ENCODE results near the gene STARD13. TPM values are rescaled to one million over a fixed set of nuclear protein-coding genes. Genes with fewer than 3 reads are reported as not detected.

The STARD13 gene
- total RNA-seq, 6 experiments from 2014 or later = 7.0 to 16.1 (median 9.8) TPM

GRCh38 chr13:33322965-33323668 lies 37.6 kb upstream of the STARD13 start:
- Histone ChIP-seq H3K4me3 (no peak overlapping the region), H3K27me3 (no peaks in the 10 kb centered on the region), H3K9me3 (no peaks in the 10 kb centered on the region), H3K4me1 (no peaks in the 10 kb centered on the region), H3K27ac (no peak overlapping the region), H3K36me3 (no peaks in the 10 kb centered on the region)
- WGBS (ENCODE audit: insufficient coverage, low coverage, low lambda C conversion rate, missing lambda C conversion rate) = 97% methylated on average over 7 of the region's 7 CpGs
- TF ChIP-seq CTCF (IDR thresholded peaks at IDR 0.05) = no peak
- TF ChIP-seq POLR2A (IDR thresholded peaks at IDR 0.05) = no peak
- intact Hi-C loops (cut with DNase I) = no loop called here
- ATAC-seq (no peak), DNase-seq (no peak)

GRCh38 chr13:33322543-33322809 lies 36.9 kb upstream of the STARD13 start:
- 87% methylated on average over 5 of the region's 5 CpGs for WGBS (ENCODE audit: insufficient coverage, low coverage, low lambda C conversion rate, missing lambda C conversion rate)
- no peaks in the 10 kb centered on the region for H3K36me3 ChIP-seq
- no peak overlapping the region for H3K27ac ChIP-seq
- H3K4me1 ChIP-seq = no peaks in the 10 kb centered on the region
- H3K27me3 ChIP-seq = no peaks in the 10 kb centered on the region
- no peak overlapping the region for H3K4me3 ChIP-seq
- ATAC-seq (no peak), DNase-seq (no peak)
- intact Hi-C loops (cut with DNase I) = no loop called here
- no peaks in the 10 kb centered on the region for H3K9me3 ChIP-seq
- TF ChIP-seq POLR2A (IDR thresholded peaks at IDR 0.05) (no peak), CTCF (IDR thresholded peaks at IDR 0.05) (no peak)

DNA sequence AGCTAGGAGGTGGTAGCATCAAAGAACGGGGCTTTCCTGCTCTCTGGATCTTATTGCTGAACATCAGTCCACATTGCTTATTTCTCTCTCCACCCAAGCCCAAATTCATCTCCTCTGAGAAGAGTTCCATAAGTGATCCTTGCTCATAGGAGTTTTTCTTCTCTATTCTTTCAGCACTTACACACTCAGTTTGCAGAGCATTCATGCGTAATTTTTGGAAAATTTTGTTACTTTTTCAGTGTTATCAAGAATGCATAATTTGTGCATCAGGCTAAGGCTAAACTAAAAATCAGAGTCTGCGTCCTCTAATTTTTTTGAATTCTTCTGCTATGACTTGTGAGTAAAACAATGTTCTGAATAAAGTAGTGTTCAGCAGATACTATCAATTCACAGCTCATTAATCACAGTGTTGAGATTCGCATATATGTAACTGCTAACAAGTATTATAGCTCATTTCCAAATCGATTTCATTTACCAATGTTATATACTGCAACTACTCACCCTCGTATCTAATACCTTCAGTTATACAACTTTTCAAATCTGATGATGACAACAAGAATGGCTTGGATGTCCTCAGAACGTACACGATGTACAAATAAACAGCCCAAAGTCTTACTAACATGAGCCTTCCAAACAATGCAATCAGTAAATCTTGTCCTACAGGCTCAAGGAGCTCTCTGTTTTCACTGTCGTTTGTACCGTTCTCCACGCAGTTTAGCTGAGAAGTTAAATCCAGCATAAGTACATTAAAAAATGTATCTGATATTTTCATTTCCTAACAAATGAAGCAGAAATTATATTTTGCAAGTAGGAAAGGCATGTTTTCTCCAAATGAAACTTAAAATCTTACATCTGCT lies 36.4 kb upstream of the STARD13 start:
- Histone ChIP-seq H3K4me3 (no peak overlapping the region), H3K27me3 (no peaks in the 10 kb centered on the region), H3K36me3 (no peaks in the 10 kb centered on the region), H3K9me3 (no peaks in the 10 kb centered on the region), H3K4me1 (no peaks in the 10 kb centered on the region), H3K27ac (peak overlapping the region in 1 of 3 donors; percentile 16)
- DNase-seq (no peak), ATAC-seq (no peak)
- WGBS (ENCODE audit: insufficient coverage, low coverage, low lambda C conversion rate, missing lambda C conversion rate) = 79% methylated on average over 11 of the region's 11 CpGs
- no peak for TF ChIP-seq POLR2A (IDR thresholded peaks at IDR 0.05)
- no peak for TF ChIP-seq CTCF (IDR thresholded peaks at IDR 0.05)
- intact Hi-C loops (cut with DNase I) = no loop called here

GRCh38 chr13:33319859-33320258 lies 34.3 kb upstream of the STARD13 start:
- DNase-seq (no peak), ATAC-seq (no peak)
- Histone ChIP-seq H3K4me1 (no peaks in the 10 kb centered on the region), H3K9me3 (no peaks in the 10 kb centered on the region), H3K4me3 (no peak overlapping the region), H3K27ac (no peak overlapping the region), H3K36me3 (no peaks in the 10 kb centered on the region), H3K27me3 (no peaks in the 10 kb centered on the region)
- TF ChIP-seq CTCF (IDR thresholded peaks at IDR 0.05) (no peak), POLR2A (IDR thresholded peaks at IDR 0.05) (no peak)
- intact Hi-C loops (cut with DNase I) = no loop called here
- 78% methylated on average over 1 of the region's 1 CpG for WGBS (ENCODE audit: insufficient coverage, low coverage, low lambda C conversion rate, missing lambda C conversion rate)

Measured in right lobe of liver (tissue), 6 donors.